Fibroblast of the conjunctiva (primary cell): ENCODE measurements around the gene UTP18.
A peak's percentile ranks its signal among the peaks of the same experiment; 100 is the strongest.
"Not testable (repeated sequence)": the region's sequence is repeated elsewhere in the genome, so short reads cannot be mapped to it uniquely, and the experiment has no call there.

Source experiments
- DNase-seq: peaks from one replicate; pipeline ENCODE4 v3.0.0-alpha.2; 2010; ENCODE audit warnings: low read depth

Gene UTP18

GRCh38 chr17:51260237-51261023 lies at the start of gene UTP18:
Gene UTP18 (plus strand): TSS chr17:51260546. CDS start chr17:51260585, 39 bp downstream.
- peak; percentile 96 for DNase-seq

- DNase-seq, result no peak
Measured at GRCh38 chr17:51214920-51215319, 45.4 kb upstream of the UTP18 start.

GRCh38 chr17:51217946-51218345 lies 42.4 kb upstream of the UTP18 start:
- DNase-seq, result no peak

GRCh38 chr17:51221322-51221721 lies 39.0 kb upstream of the UTP18 start:
- DNase-seq, result no peak

GRCh38 chr17:51224402-51225262 lies 35.7 kb upstream of the UTP18 start:
- no peak for DNase-seq

GRCh38 chr17:51225523-51225922 lies 34.8 kb upstream of the UTP18 start:
- not testable (repeated sequence) for DNase-seq

GRCh38 chr17:51228161-51228560 lies 32.2 kb upstream of the UTP18 start:
- peak; percentile 12 for DNase-seq

- no peak for DNase-seq
Measured at GRCh38 chr17:51229889-51230288, 30.5 kb upstream of the UTP18 start.

GRCh38 chr17:51230306-51230705 lies 30.0 kb upstream of the UTP18 start:
- no peak for DNase-seq

GRCh38 chr17:51231999-51232398 lies 28.3 kb upstream of the UTP18 start:
- DNase-seq, result no peak

GRCh38 chr17:51234162-51234561 lies 26.2 kb upstream of the UTP18 start:
- DNase-seq, result no peak

GRCh38 chr17:51238255-51238887 lies 22.0 kb upstream of the UTP18 start:
- no peak for DNase-seq

GRCh38 chr17:51240275-51240674 lies 20.1 kb upstream of the UTP18 start:
- no peak for DNase-seq

- no peak for DNase-seq
Measured at GRCh38 chr17:51244041-51244440, 16.3 kb upstream of the UTP18 start.

GRCh38 chr17:51245535-51245934 lies 14.8 kb upstream of the UTP18 start:
- DNase-seq, result no peak

- no peak for DNase-seq
Measured at GRCh38 chr17:51250314-51250840, 10.0 kb upstream of the UTP18 start.

GRCh38 chr17:51251010-51251409 lies 9.3 kb upstream of the UTP18 start:
- DNase-seq, result no peak

GRCh38 chr17:51255673-51256072 lies 4.7 kb upstream of the UTP18 start:
- DNase-seq, result no peak

GRCh38 chr17:51256101-51256500 lies 4.2 kb upstream of the UTP18 start:
- DNase-seq, result no peak

GRCh38 chr17:51257150-51258081 lies 2.9 kb upstream of the UTP18 start:
- no peak for DNase-seq
